Measurements from ENCODE around the gene AFF3.

The AFF3 gene

DNA sequence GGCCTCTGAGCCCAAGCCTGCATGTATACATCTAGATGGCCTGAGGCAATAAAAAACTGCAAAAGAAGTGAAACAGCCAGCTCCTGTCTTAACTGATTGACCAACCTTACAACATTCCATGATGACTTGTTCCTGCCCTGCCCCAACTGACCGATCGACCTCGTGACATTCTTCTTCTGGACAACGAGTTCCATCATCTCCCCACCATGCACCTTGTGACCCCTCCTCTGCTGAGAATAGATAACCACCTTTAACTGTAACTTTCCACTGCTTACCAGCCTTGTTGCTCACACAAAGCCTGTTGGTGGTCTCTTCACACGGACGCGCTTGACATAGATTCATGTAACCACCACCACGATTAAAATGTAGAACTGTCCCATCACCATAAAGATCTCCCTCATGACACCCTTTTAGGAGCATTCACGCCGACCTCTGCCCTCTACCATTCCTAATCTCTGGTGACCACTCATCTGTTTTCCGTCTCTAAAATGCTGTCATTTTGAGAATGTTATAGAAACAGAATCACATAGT, 532.5 kb downstream of the AFF3 start:
- DNase-seq (ENCODE audit: low read depth in 2 of 2), result no peak

DNA sequence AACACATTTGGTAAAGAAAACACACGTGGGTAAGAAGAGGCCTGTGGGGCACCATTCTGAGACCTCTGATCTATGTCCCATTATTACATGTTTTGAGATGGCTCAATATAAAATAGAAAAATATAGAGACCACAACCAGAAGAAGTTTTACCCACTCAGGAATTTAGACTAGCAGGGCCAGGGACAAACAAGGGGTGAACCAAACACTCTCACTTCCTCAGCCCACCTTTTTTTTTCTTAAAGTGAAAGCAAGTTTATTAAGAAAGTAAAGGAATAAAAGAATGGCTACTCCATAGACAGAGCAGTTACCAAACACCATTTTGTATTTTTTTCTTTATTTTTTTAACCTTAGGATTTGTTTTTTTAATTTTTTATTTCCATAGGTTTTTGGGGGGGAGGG, 533.5 kb downstream of the AFF3 start:
- DNase-seq (ENCODE audit: low read depth in 2 of 2), result no peak

DNA sequence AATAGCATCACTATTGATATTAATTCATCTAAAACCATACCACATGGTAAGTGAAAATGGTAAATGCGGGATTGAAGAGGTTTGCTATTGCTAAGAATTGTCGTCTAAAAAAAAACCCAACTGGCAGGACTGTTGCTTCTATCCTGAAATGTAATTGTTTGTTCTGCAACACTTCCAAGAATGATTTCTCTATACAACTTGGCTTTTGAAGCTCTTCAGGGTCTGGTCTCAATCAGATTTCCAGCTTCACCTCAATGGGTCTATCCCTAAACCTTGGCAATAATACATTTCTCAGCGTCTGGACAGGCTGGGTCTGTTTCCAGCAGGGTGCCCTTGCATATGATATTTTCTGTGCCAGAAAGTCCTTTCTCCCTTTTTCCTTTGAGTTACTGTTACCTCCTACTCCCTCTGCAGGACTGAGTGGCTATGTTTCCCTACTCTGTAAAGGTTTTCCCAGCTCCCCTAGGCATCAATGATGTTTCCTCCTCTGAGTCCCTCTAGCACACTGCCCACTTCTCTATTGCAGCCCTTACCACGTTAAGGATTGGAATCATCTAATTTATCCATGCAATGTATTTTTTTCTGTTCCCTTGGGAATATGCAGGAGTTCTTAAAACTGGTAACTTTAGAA, 534.4 kb downstream of the AFF3 start:
- no peak for DNase-seq (ENCODE audit: low read depth in 2 of 2)

DNA sequence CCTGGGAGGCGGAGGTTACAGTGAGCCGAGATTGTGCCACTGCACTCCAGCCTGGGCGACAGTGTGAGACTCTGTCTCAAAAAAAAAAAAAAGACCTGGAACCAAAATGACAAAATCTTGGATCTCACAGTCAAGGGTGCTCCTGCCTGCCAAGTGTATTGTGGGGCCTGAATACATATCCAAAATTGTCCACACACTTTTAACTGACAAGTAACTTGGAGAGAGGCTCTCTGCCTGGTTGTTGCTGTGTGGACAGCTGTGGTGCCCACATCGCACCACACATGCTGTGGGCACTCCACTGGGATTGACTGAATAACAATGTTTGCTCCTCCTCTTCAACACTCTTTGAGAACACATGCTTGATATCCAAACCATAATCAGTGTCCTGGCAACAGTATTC, 534.9 kb downstream of the AFF3 start:
- DNase-seq (ENCODE audit: low read depth in 2 of 2), result no peak

DNA sequence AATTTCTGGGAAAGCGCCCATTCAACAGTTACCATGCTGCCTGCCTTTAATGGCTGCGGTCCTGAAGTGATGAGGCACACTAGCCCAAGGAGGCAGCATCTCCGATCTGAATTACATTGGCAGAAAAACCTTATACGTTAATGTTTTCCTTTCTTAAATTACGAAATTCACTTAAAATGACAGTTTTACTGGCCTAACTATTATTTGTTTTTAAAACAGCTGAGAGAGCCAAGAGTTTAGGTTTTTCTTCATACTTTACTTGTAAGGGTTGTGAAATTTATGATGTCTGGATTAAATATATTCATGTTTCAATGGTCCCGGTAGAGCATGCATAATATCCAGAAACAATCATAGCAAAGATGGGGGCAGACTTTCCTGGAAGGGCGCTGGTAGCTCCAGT, 537.4 kb downstream of the AFF3 start:
- no peak for DNase-seq (ENCODE audit: low read depth in 2 of 2)

DNA sequence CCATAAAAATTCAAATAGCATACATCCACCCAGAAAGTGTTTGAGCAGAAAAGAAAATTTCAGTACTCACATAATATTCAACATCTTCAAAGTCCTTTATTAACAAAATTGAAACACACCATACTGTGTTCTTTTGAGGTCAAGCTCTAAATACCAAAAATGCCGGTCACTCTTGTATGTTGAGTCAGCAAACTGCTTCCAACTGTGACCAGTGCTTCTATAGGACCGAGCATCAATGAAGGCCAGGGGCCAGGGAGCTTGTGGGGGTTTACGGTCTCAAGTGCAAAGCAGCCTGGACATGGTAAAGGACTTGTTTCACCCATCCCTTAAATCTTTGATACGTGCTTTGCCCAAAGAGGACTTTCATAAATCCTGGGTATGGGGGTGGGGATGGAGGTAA, 539.9 kb downstream of the AFF3 start:
- DNase-seq (ENCODE audit: low read depth in 2 of 2), result no peak

DNA sequence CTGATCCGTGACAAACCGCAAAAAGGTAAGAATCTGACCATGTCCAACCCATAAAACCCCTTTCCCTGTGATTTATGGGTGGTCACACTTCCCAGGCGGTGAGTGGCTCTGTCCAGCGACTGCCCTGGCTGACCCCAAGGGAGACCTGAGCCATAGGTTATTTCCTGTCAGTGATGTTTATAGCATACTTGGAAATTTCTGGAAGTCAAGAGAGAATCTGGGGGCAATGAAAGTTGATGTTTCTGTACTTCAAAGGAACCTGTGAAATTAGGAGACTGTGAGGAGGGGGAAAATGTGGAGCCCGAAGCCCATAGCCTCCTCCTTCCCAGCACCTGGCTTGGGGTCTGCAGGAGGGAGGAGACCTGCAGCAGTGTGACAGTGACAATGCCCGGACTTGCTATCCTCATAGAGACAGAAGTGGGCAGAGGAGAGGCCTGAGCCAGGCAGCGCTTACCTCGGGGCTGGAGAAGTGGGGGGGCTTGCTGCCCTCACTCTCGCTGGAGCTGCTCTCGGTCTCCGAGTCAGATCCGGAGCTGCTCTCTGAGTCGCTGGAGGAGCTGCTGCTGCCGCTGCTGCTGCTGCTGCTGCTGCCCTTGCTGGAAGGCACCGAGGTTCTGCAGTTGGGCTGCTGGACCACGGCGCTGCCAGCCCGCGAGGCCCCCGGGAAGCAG, 541.3 kb downstream of the AFF3 start:
- DNase-seq (ENCODE audit: low read depth in 2 of 2), result no peak

DNA sequence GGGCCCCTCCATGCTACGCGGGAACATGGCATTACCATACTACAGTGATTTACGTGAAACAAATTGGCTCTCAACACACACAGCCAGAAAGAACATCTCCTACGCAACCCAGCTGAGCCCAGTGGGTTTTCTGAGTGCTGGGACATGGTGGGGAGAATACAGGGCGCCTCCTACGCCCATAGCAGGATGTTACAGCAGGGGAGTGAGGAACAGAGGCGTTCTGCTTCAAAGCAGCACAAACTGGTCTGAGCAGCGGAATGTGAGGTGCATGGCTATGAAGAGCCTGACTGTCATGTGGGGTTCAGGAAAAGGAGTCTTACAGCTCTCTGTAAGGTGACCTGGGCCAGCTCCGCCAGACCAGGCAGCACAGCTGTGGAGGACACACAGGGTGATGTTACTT, 543.9 kb downstream of the AFF3 start:
- no peak for DNase-seq (ENCODE audit: low read depth in 2 of 2)

DNA sequence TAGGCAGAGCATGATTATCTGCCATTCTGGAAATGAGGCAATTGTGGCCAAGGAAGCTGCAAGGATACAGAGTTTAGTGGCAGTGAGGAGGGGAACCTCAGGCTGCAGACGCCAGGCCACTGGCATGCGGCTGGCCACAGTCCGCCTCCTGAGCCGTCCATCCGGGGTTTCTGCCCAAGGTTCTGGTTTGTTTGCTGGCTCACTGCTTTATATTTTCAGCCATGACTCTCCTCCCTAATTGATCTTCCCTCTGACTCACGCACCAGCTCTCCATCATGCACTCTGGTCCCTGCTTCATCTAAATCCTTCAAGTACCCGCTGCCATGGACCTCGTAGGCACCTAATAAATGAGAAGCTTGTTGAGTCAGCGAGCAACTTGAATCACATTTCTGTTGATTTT, 544.8 kb downstream of the AFF3 start:
- DNase-seq (ENCODE audit: low read depth in 2 of 2), result no peak

DNA sequence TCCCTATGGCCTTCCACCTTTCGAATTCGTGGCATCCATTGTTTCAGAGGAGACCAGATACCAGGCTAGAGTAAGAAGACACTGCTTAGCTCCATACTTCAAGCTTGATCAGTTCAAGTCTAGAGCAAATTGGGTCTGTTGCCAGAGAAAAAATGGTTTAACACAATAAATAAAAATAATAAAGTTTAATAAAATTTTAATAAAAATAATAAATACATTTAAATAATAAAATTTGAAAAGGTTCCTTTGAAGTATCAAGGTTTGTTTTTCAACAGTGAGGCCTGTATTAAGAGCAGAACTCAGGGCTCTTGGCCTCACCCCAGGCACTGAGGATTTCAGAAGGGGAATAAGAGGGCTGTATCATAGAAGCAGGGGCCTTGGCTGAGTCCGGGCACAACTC, 547.0 kb downstream of the AFF3 start:
- no peak for DNase-seq (ENCODE audit: low read depth in 2 of 2)

DNA sequence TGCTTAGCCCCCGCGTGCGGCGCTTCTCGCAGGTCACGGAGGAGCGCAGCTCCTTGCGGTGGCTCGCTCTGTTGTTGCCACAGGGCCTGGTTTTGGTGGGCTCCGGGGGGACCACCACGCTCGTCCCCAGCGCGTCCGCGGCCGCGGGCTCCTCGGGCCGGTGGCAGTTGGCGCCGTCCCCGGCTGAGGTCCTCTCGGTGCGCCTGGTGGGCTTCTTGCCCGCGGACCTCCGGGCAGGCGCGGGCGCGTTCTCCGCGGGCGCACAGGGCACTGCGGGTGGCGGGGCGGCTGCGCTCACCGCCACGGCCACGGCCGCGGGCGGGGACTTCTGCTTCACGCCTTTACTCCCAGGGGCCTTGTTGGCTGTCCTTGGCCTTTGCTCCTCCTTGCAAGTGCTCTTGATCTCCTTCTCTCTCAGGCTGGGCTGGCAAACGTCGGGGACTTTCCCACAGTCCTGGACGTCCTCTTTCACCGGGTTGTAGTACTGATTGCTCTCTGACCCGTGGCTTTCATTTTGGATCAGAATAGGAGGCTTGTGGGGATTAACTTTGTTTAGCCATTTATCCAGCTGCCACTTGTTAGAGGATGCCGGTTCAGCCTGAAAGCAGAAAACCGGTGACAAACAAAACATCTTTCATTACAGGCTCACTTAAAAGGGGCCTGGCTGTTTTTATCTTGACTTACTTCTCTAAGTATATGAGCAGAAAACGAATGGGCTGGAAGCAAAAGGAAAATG, 548.5 kb downstream of the AFF3 start:
- no peak for DNase-seq (ENCODE audit: low read depth in 2 of 2)

DNA sequence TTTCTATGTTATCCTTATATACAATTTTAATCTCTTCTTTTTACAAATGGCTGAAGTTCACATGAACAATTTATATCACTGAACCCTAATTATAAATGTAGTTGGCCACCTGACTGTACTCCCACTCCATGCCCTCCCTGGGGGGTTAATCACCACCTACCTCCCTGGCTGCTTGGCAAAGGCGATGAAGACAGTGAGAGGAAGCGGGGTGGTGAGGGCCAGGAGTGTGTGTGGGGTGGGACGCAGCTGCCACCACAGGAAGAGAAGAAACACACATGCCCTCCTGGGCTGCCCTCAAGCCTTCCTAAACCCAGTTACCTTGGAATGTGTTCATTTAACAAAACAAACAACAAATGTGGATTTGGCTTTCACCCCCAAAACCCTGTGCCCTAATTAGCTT, 565.6 kb downstream of the AFF3 start:
- no peak for DNase-seq (ENCODE audit: low read depth in 2 of 2)

DNA sequence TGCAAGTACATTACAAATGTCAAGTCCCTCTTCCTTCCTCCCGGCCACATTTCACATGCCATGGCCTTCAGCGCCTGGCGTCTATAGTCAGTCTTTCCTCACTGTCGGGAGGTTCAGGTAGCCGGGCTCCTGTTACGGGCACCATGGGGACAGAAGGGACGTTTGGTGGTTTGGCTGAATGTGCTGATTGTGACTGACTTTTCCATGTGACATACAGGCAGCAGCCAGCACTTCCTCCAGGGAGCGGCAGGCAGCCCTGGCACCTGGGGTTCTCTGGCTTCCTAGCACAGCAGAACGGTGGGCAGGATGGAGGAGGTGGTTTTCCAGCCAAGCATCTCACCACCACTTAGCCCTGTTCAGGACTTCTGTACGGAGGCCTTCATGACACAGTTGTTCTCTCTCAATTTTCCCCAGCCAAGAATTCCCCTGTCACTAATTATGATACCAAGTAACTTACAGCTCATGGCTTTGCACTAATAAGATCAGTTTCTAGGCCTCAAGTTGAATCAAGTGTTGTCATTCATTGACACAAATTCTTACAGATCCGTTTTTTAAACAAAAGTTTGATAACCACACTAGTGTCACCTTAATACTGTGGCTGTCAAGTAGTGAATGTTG, 568.6 kb downstream of the AFF3 start:
- no peak for DNase-seq (ENCODE audit: low read depth in 2 of 2)

DNA sequence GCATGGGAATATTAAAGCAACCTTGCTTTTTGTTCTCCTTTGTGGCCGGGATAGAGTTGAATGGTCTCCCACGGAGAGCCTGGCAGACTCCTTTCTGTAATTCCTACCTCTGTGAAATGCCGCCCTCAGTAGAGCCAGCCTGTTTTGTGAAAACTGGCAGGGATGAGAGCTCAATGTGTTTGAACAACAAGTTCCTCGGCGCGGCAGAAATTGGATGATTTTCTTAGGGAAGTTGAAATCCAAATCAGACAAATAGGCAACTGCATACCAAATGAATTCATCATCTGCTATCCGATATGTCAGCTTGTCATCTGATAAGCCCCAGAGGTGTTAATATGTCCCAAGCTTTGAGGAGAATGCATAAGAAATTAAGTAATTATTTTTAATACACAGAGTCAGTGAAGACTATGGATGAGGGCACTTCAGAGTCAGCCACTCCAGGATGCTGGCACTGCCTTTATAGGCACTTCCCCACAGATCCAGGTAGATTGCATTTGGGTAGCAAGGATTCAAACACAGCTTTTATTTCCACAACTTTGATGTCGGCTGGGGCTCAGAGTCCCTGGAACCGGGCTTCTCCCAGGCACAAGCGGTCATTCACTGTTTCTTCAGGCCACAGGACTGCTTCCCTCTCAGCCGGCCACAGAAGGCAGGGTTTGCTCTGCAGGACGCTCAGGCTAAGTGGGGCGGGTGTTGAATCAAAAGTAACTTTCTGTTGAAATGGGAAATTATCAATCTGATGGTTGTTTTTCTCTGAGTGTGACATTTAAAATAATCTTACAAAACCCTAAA, 569.8 kb downstream of the AFF3 start:
- no peak for DNase-seq (ENCODE audit: low read depth in 2 of 2)

DNA sequence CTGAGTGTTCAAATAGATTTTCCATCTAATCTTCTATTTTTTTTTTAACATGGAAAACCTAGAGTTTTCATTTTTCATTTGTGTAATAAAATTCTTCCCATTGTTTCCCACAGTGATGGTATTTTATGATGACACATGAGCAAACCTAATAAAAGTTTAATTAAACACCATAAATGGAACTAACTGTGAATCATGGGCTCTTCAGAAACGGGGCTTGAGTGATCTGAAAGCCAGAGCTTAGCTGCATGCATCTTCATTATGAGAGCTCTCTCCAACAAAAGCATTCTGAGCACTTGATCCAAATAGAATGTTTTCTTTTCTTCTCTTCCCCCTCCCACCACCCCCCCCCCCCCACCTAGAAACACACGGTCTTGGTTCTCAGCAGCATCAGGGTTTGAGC, 570.4 kb downstream of the AFF3 start:
- DNase-seq (ENCODE audit: low read depth in 2 of 2), result no peak

DNA sequence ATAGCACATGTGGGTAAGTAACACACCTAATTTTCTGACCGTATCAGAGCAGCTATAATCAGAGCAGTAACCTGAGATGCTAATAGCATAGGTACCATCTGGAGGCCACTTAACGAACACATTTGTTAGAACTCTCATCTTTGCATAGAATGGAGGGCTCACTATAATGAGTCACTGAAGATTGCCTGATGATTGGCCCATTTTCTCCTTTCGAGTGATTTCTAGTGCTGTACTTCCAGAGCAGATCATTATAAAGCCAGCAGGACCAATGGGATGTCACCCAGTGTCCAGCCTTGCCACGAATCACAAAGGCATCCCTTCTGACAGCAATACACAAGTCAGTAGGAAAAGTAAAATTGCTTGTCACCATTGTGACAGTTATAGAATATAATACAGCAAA, 570.9 kb downstream of the AFF3 start:
- no peak for DNase-seq (ENCODE audit: low read depth in 2 of 2)

DNA sequence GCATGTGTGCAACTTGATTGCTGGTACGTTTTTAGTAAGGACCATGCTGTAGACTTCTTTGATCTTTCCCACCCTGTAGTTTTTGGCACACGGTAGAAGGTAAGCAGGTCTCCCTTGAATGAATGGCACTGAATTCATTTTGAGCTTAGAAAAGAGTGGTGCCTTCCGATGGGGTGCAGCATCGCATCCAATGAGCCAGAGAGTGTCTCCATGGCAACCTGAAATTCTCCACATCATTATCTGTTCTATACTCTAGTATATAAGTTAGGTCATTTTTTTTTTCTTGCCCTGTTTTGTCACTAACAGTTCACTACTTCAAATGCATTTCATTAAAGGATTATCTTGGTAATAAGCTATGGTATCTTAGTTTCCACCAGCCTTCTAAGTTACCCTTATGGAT, 571.4 kb downstream of the AFF3 start:
- DNase-seq (ENCODE audit: low read depth in 2 of 2), result no peak

DNA sequence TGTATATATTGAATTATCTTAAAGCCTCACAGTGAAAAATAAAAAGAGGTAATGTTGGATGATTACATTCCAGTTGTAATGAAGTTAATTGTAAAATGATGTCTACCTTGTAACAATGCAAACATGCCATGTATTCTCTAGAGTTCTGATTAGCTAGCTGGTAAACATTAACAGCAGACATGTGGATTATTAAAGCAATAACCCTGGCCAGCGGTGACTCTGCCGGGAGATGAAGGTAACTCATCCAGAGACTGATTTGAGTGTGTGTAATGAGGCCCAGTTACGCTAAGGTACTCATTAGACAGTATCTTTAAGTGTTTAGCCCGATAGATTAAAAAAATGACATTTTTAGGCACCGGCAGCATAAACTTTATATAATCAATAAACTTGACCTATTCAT, 573.0 kb downstream of the AFF3 start:
- DNase-seq (ENCODE audit: low read depth in 2 of 2), result no peak

DNA sequence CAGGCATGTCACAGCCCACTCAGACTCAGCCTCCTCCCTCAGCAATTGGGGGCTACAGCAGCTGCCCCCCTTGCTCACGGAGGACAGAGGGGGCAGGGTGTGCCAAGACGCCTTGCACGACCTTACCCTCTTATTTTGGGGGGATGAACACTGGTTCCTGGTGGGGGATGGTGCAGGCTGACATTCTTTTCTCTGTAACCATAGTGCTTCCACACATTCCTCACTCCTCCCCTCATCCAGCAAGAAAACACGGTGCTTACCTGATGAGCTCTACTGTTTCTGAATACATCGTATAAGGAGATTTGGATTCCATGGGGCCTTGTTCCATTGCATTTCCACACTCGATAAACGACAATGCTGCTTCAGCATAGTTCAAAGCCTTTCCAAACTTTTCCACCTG, 577.2 kb downstream of the AFF3 start:
- DNase-seq (ENCODE audit: low read depth in 2 of 2), result no peak

DNA sequence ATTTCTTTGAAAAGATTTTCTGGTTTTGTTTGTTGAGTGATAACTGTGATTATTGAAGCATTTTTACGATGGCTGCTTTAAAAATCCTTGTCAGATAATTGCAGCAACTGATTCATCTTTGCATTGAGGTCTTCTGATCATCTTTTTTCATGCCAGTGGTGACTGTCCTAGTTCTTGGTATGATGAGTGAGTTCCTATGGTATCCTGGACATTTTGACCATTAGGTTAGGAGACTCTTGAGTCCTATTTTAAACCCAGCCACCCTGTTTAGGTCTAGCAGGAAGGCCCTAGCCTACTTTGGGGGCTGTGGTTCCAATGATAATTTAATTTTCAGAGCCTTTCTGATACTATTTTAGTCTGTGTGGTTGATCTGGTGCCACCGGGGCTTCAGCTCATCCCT, 579.9 kb downstream of the AFF3 start:
- DNase-seq (ENCODE audit: low read depth in 2 of 2), result no peak

DNA sequence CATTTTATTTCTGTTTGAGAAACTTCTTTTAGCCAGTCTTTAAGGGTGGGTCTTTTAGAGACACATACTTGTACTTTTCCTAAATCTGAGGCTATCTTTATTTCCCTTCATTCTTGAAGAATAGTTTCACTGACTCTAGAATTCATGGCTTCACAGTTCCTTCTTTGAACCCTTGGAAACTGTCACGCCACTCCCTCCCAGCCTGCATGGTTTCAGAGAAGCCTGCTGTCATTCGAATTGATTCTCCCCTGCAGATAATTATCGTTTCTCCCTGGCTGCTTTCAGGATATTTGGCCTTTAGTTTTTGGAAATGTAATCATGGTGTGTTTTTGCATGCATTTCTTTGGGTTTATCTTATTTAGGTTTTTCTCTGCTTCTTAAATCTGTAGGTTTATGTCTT, 580.6 kb downstream of the AFF3 start:
- DNase-seq (ENCODE audit: low read depth in 2 of 2), result no peak

Measured in stimulated activated CD8-positive, alpha-beta memory T cell treated with anti-CD3 and anti-CD28 coated beads, Interleukin-2, amount 100 ng/mL, for 48 hours (primary cell).